Hepatocyte (in vitro differentiated cells): Measurements from ENCODE around the gene CRISPLD2. TPM values are rescaled to one million over a fixed set of nuclear protein-coding genes. Genes with fewer than 3 reads are reported as not detected.

Experiments
- DNase-seq: peaks from one replicate; pipeline ENCODE4 v3.0.0-alpha.2; 2016; ENCODE audit warnings: low spot score
- H2AFZ ChIP-seq: fragments of 200-600 bp; sonication (generic); 2 replicates; pipeline ENCODE4 v1.6.0; 2016; ENCODE audit warnings: antibody characterized with exemption, mild to moderate bottlenecking
- H3K27ac ChIP-seq: fragments of 200-600 bp; sonication (generic); 2 replicates; pipeline ENCODE4 v1.5.1; 2016; ENCODE audit warnings: mild to moderate bottlenecking
- H3K27me3 ChIP-seq: fragments of 200-600 bp; sonication (generic); 2 replicates; pipeline ENCODE4 v1.6.1; 2016
- H3K36me3 ChIP-seq: fragments of 200-600 bp; sonication (generic); replicated peaks from 2 replicates; pipeline ENCODE4 v1.5.1; 2016; ENCODE audit warnings: low read depth; ENCODE audit not compliant: insufficient read depth
- H3K4me1 ChIP-seq: fragments of 200-600 bp; sonication (generic); 2 replicates; pipeline ENCODE4 v1.5.1; 2016; ENCODE audit warnings: mild to moderate bottlenecking, moderate library complexity; ENCODE audit not compliant: insufficient read depth
- H3K4me2 ChIP-seq: fragments of 200-600 bp; sonication (generic); 2 replicates; pipeline ENCODE4 v1.6.0; 2016
- H3K4me3 ChIP-seq: fragments of 200-600 bp; sonication (generic); 2 replicates; pipeline ENCODE4 v1.5.1; 2016; ENCODE audit warnings: mild to moderate bottlenecking
- H3K79me2 ChIP-seq: fragments of 200-600 bp; sonication (generic); 2 replicates; pipeline ENCODE4 v1.6.0; 2017; ENCODE audit warnings: mild to moderate bottlenecking
- H3K9me2 ChIP-seq: fragments of 200-600 bp; sonication (generic); replicated peaks from 2 replicates; pipeline ENCODE4 v1.6.0; 2017; ENCODE audit warnings: mild to moderate bottlenecking; ENCODE audit not compliant: insufficient read depth
- H3K9me3 ChIP-seq: fragments of 200-600 bp; sonication (generic); 2 replicates; pipeline ENCODE4 v1.5.1; 2016; ENCODE audit warnings: low read depth, mild to moderate bottlenecking
- H4K20me1 ChIP-seq: fragments of 200-600 bp; sonication (generic); 2 replicates; pipeline ENCODE4 v1.6.0; 2016; ENCODE audit warnings: mild to moderate bottlenecking; ENCODE audit not compliant: insufficient read depth, poor library complexity, severe bottlenecking
- CTCF ChIP-seq: fragments of 200-600 bp; sonication (generic); IDR thresholded peaks from 2 replicates; pipeline ENCODE4 v1.5.1; 2016; ENCODE audit warnings: antibody characterized with exemption, mild to moderate bottlenecking; ENCODE audit not compliant: poor library complexity
- EZH2 ChIP-seq: fragments of 200-600 bp; sonication (generic); IDR thresholded peaks from 2 replicates; pipeline ENCODE4 v1.6.1; 2016; ENCODE audit warnings: antibody characterized with exemption, mild to moderate bottlenecking, borderline replicate concordance
- EZH2phosphoT487 ChIP-seq: fragments of 200-600 bp; sonication (generic); IDR thresholded peaks from one replicate; pipeline ENCODE4 v1.6.1; 2018; ENCODE audit warnings: antibody characterized with exemption, mild to moderate bottlenecking, low read depth, moderate library complexity; ENCODE audit not compliant: unreplicated experiment, severe bottlenecking
- WGBS: methylation state at CpG from one replicate; pipeline ENCODE4 v1.1.6; 2016; ENCODE audit warnings: low lambda C conversion rate; ENCODE audit errors: missing lambda C conversion rate; 5-methylcytosine and 5-hydroxymethylcytosine counted together
- polyA plus RNA-seq: library from polyadenylated mRNA; unstranded; fragments of >200 nt; fragmentation: Nextera tagmentation; extraction: Ambion mirVana; gene quantifications from 2 replicates; pipeline ENCODE4 v1.2.1, GENCODE V29; 2016
- total RNA-seq: library from RNA; depleted of rRNA; stranded (reverse); fragments of >200 nt; gene quantifications from 2 replicates; pipeline ENCODE4 v1.2.3, GENCODE V29; 2014

CRISPLD2 gene
- total and polyA plus RNA-seq, 2 experiments from 2014 or later: 281 to 315 TPM

DNA sequence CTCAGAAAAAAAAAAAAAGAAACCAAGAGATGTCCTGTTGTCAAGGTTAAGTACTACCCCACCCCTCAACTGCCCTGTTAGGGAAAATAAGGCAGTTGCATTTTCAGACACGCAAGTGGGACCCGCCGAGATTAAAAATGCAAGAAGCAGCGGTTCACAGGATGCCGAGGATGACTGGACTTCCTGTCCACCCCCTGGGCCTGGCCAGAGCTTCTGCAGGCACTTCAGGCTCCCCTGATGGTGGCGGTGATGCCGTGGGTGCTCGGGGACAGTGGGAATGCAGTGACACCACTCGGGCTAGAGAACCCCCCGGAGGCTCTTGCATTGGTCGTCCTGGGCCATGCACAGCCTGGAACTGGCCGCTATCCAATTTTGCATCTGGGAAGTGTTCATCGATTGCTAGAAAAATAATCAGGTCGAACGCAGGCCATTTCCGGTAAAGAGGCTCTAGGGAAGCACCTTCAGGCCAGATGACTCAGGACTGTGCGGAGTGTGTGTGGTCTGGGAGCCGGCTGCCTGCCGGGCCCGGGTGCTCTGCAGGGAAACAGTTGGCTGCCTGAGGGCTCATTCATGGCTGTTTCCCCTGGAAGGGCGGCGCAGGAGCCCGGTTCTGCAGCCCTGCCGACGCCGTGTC, 13.4 kb upstream of the CRISPLD2 start:
- Histone ChIP-seq H3K27me3 (no peaks in the 10 kb centered on the region), H3K4me3 (no peak overlapping the region), H4K20me1 (no peaks in the 10 kb centered on the region), H3K27ac (no peak overlapping the region), H3K4me2 (peak overlapping the region; percentile 65), H3K9me3 (no peaks in the 10 kb centered on the region), H3K36me3 (no peaks in the 10 kb centered on the region), H3K79me2 (no peaks in the 10 kb centered on the region), H2AFZ (no peak overlapping the region), H3K4me1 (no peaks in the 10 kb centered on the region), H3K9me2 (no peaks in the 10 kb centered on the region)
- 57% methylated on average over 26 of the region's 26 CpGs for WGBS
- TF ChIP-seq CTCF (no peak), EZH2phosphoT487 (no peak), EZH2 (no peak)
- peak; percentile 50 for DNase-seq

- no peaks in the 10 kb centered on the region for H3K79me2 ChIP-seq
- no peaks in the 10 kb centered on the region for H3K36me3 ChIP-seq
- H3K4me2 ChIP-seq: peak overlapping the region; percentile 65
- no peaks in the 10 kb centered on the region for H3K9me3 ChIP-seq
- H4K20me1 ChIP-seq: no peaks in the 10 kb centered on the region
- H3K9me2 ChIP-seq: no peaks in the 10 kb centered on the region
- no peak overlapping the region for H3K4me3 ChIP-seq
- WGBS: 83% methylated on average over 10 of the region's 10 CpGs
- H3K27ac ChIP-seq: no peak overlapping the region
- TF ChIP-seq EZH2phosphoT487: no peak
- no peak for TF ChIP-seq CTCF
- TF ChIP-seq EZH2: no peak
- no peak for DNase-seq
- no peaks in the 10 kb centered on the region for H3K4me1 ChIP-seq
- no peak overlapping the region for H2AFZ ChIP-seq
- no peaks in the 10 kb centered on the region for H3K27me3 ChIP-seq
Measured at GRCh38 chr16:84806890-84807258, 12.9 kb upstream of the CRISPLD2 start.

DNA sequence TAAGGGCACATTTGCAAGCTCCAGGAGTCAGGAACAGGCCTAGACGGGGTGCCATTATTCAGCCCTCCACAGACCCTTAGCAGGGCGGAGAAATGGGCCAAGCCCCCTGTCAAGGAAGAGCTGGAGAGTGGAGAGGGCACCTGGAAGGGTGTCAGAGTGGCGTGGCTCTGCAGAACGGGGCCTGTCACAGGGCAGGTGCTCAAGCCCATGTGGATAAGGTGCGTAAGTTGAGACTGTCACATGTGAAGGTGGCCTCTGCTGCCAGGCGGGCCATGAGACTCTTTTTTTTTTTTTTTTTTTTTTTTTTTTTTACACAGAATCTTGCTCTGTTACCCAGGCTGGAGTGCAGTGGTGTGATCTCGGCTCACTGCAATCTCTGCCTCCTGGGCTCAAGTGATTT, 12.0 kb upstream of the CRISPLD2 start:
- DNase-seq: no peak
- H3K79me2 ChIP-seq: no peaks in the 10 kb centered on the region

More for the DNA sequence above, 12.0 kb upstream of the CRISPLD2 start:
- TF ChIP-seq EZH2phosphoT487: no peak
- TF ChIP-seq EZH2: no peak
- TF ChIP-seq CTCF: no peak
- Histone ChIP-seq H3K4me1 (no peaks in the 10 kb centered on the region), H3K9me3 (no peaks in the 10 kb centered on the region), H3K4me3 (no peak overlapping the region), H2AFZ (no peak overlapping the region), H3K36me3 (no peaks in the 10 kb centered on the region), H4K20me1 (no peaks in the 10 kb centered on the region), H3K27ac (no peak overlapping the region), H3K4me2 (no peak overlapping the region), H3K27me3 (no peaks in the 10 kb centered on the region), H3K9me2 (no peaks in the 10 kb centered on the region)
- 92% methylated on average over 7 of the region's 7 CpGs for WGBS
